Stromal cell of bone marrow (primary cell): Measurements from ENCODE around the gene DNAAF5.

Experiments
- DNase-seq: peaks from one replicate; pipeline ENCODE4 v3.0.0-alpha.2; 2012; ENCODE audit warnings: low read depth

DNAAF5 gene

GRCh38 chr7:768881-769504, 42.5 kb downstream of the DNAAF5 start:
- DNase-seq: no peak

DNA sequence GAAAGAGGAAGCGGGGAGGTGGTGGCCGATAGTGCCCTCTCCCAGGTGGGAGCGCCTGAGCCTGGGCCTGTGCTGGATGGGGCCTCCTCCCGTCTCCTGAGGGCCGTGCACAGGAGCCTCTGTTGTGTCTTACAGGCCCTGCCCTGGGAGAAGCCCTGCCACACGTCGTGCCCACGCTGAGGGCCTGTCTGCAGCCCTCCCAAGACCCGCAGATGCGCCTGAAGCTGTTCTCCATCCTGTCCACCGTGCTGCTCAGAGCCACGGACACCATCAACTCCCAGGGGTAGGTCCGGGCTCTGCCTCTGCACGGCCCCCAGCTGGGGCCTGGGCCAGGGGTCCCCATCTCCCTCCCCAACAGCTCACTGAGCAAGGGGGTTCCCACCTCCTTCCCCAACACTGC, 43.8 kb downstream of the DNAAF5 start:
- DNase-seq: no peak

DNA sequence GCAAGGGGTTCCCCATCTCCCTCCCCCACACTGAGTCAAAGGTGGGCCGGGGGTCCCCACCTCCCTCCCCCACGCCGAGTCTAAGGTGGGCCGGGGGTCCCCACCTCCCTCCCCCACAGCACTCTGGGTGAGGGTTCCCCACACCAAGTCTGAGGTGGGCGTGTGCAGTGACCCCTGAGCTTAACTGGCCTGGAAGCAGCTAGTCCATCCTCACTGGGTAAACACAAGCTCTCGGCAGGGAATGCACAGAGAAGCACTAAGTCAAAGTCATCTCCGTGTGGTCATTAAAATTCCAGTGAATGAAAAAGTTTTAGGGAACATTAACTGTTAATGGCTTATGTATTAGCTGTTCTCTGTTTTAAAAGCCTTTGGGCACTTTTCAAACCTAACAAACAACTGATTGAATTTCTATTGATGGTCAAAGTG, 44.3 kb downstream of the DNAAF5 start:
- DNase-seq: no peak

DNA sequence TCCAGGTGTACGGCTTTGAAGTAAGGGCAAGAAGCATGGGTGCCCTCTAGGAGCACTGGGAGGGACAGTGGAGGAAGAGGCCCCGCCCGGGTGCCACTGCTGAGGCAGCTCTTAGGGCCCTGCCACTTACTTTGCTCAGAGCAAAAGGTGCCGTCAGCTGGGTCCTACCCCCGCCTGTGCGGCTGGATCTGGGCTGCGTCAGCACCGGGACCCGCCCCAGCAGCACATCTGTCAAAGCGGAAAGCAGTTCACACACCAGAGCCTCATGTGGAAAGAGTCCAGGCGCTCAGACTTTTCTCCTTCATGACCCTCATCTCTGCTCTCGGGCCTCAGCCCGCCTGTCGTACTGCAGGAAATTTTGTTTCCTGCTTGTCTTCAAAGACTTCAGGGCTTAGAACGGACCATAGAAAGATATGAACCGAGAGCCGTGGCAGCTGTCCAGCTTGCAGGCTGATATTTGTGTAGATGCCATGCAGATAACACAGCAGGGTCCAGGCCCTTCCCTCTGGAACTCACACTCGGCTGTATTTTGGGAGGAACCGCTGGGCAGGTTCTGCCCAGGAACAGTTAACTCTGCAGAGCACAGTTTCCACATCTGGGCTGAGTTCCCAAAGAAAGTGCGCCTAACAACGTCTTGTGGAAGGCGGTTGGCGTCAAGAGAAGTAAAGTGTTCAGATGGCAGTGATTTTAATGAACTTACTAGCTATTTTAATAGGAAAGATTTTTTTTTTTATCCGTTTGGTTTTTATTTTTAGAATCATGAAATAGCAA, 44.9 kb downstream of the DNAAF5 start:
- no peak for DNase-seq

- no peak for DNase-seq
Observed at GRCh38 chr7:772005-772294, 45.5 kb downstream of the DNAAF5 start.

- DNase-seq: no peak
Observed at GRCh38 chr7:772392-772791, 45.9 kb downstream of the DNAAF5 start.

DNA sequence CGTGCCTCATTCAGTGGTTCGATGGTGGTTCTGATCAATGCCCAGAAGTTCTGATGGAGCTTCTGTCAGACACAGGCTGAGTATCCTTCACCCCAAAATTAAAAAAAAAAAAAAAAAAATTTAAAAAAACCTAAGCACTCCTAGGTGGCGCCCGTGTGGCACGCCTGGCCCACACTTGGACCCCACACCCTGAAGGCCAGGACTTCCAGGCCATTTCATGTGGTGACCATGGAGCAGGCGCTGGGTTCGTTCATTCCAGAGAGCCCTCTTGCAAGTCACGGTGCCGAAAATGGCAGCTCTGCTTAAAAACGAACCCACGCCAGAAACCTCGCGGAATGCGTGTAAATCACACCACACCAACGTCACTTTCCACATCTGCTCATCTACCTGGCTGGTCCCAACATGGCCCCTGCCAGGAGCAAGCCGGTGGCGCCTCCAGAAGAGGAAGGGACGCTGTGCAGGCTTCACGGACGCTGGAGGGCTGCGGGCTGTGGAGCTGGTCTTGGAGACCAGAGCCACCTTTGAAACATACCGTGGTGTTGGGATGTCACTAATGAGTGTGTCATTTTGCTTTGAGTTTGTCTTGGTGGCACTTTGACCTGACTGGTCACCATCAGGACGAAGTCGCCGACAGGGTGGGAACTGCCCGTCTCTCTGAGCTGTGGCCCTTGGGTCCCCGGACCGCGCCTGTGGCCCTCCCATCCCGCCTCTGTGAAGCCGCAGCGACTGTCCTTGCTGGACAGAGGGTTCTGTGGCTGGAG, 46.5 kb downstream of the DNAAF5 start:
- DNase-seq: no peak

GRCh38 chr7:773622-773915, 47.1 kb downstream of the DNAAF5 start:
- no peak for DNase-seq

- DNase-seq: no peak
Observed at GRCh38 chr7:774161-775109, 47.9 kb downstream of the DNAAF5 start.

GRCh38 chr7:776381-776780, 49.9 kb downstream of the DNAAF5 start:
- DNase-seq: no peak

DNA sequence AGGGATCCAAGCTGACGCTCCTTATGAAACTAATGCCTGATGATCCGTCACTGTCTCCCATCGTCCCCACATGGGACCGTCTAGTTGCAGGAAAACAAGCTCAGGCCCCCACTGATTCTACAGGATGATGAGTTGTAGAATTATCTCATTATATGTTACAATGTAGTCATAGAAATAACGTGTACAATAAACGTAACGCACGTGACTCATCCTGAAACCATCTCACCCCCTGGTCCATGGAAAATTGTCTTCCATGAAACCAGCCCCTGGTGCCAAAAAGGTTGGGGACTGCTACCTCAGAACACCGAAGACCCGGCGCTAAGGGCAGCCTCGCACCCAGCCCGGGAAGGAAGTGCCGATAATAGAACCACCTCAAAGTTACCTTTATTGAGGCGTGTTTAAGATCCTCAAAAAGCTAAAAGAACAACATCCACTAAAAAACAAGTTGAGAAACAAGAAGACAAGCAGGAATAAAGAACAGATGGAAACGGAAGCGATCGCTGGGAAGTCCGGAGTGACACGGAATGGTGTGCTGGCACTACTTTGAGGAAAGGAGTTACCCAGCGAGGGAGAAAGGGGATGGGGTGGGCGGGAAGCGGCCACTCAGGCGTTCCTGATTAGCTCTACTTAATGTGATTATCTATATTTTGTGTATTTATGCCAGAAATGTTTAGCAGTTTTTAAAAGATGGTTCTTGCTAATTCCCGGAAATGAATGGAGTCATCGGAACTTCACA, 50.7 kb downstream of the DNAAF5 start:
- no peak for DNase-seq

GRCh38 chr7:777728-778078, 51.2 kb downstream of the DNAAF5 start:
- no peak for DNase-seq

DNA sequence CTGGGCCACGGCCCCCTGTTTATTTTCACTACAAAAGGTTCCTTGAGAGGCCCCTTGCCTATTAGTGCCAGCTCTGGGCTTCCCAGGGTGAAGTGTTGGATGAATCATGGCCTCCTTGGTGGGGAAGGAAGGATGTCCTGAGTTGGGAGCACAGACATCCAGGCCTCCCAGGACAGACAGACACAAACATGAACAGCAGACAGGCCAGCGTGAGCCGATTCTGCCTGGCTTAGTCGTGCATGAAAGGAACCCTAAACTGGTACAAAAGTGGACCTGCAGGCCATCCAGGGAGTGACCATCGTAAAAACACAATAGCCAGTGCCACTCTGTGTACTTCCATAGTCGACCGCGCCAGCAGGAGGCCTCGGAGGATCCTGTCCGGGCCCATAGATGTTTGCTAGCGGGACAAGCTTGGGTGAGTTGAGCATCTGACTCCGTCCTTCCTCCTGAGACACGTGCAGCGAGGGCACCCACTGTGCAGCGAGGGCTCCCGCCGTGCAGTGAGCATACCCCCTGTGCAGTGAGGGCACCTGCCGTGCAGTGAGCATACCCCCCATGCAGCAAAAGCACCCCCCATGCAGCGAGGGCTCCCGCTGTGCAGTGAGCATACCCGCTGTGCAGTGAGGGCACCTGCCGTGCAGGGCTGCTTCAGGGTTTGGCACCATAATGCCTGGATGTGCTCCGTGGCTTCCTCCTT, 51.9 kb downstream of the DNAAF5 start:
- no peak for DNase-seq

DNA sequence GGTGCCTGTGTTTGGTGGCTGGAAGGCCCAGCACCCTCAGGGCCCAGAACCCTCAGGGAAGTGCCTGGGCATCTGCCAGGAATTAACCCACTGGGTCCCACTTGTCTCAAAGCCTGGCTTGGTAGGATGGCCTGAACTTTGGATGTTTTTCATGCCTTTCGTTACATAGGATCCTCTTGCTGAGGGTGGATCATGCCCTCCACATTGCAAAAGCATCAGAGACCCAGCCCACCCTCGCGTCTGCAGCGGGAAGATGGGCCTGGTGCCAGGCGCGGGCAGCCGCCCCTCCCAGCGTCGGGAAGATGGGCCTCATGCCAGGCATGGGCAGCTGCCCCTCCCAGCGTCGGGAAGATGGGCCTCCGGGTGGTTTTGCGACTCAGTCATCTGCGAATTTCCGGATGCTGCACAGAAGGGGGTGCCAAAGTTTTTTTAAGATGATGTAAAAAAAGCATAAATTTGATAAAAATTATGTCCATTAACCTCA, 52.5 kb downstream of the DNAAF5 start:
- no peak for DNase-seq

DNA sequence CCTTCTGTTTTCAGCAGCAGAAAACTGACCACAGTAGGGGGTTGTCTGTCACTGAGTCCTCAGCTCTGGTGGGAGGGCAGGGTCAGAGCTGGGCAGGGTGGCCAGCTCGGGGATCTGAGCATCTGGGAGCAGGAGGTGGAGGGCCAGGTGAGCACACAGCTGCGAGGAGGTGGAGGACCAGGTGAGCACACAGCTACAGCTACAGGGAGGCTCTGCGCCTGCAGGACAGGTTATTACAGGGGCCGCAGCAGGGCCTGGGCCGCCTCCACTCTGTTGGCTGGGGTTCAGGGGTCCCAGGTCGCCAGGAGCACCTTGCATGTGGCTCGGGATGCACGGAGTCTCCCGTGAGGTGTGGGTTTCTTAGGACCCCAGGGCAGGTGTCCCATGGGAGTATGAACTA, 53.0 kb downstream of the DNAAF5 start:
- no peak for DNase-seq

GRCh38 chr7:780081-780480, 53.6 kb downstream of the DNAAF5 start:
- no peak for DNase-seq

DNA sequence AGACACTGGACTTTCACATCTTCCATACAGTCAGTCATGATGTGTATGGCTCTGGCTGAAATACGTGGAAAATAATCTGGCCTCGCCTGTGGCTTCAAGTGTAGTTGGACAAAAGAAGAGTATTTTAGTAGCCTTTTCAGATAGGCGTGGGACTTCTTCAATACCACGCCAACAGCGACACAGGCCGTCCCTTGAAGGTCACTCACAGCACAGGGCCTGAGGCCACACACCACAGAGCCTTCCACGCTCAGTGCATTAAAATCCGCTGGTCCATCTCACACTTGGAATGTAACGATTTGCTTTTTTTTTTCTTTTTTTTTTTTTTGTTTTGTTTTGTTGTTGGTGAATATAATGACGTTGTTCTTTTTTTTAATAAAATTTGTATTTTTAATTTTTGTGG, 54.0 kb downstream of the DNAAF5 start:
- no peak for DNase-seq

DNA sequence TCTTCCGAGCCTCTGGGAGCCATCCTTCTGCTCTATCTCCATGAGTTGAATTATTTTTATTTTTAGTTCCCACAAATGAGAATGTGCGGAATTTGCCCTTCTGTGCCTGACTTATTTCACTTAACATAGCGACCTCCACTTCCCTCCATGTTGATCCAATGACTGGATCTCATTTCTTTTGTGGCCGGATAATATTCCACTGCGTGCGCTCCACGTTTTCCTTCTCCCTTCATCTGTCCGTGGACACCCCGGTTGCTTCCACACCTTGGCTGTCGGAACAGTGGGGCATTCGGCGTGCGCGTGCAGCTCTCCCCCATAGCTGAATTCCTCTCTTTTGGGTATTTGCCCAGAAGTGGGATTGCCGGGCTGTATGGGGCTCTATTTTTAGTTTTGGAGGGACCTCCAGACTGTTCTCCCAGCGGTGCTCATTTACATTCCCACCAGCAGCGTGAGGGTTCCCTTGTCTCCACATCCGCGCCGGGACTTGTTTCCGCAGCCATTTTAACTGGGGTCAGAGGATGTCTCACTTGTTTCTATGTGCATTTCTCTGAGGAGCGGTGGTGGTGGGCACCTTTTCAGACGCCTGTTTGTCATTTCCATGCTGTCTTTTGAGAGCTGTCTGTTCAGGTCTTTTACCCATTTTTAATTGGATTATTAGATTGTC, 54.8 kb downstream of the DNAAF5 start:
- no peak for DNase-seq

DNA sequence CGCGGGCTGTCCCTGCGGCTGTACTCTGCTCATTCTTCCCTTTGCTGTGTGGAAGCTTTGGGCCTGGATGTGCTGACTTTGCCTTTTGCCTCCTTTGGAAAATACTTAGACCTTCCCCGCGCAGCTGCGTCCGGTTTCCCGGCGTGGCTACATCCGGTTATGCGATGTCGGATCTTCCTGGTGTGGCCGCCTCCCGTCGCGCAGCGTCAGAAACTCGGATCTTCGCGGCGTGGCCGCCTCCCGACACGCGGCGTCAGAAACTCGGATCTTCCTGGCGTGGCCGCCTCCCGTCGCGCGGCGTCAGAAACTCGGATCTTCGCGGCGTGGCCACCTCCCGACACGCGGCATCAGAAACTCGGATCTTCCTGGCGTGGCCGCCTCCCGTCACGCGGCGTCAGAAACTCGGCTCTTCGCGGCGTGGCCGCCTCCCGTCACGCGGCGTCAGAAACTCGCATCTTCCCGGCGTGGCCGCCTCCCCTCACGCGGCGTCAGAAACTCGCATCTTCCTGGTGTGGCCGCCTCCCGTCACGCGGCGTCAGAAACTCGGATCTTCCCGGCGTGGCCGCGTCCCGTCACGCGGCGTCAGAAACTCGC, 55.5 kb downstream of the DNAAF5 start:
- DNase-seq: no peak
